Stimulated activated CD8-positive, alpha-beta memory T cell treated with anti-CD3 and anti-CD28 coated beads, Interleukin-2, amount 100 ng/mL, for 48 hours (primary cell): Measurements from ENCODE around the gene TMPRSS3.

ENCODE experiments used
- DNase-seq, 2 donors: peaks; one replicate each; pipeline ENCODE4 v3.0.0-alpha.2; 2020; ENCODE audit warnings: low read depth in 2 of 2

The TMPRSS3 gene

GRCh38 chr21:42332557-42333317 is 63.1 kb downstream of the TMPRSS3 start:
- DNase-seq, result no peak

GRCh38 chr21:42331660-42332059 is 64.2 kb downstream of the TMPRSS3 start:
- DNase-seq, result no peak

- DNase-seq, result no peak
Observed at GRCh38 chr21:42330380-42331371, 65.2 kb downstream of the TMPRSS3 start.

DNA sequence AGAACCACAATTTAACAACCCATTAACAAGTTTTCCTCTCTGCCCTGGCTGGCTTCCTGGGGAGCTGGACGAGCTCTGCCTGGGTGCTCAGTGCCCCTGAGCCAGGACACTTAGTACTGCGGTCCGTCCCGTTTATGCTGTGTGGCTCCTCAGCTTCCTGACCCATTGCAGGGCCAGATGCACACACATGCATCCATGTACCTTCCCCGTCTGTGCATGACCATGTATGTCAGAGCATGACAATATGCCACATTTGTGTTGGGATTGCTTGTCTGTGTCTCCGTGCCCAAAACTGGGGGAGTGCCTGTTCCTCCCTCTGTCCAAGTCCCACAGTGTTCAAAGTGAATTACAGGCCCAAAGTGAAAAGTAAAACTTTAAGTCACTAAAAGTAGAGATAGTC is 71.0 kb downstream of the TMPRSS3 start:
- DNase-seq, result no peak
